Measurements from ENCODE around the gene SREBF1.

DNA sequence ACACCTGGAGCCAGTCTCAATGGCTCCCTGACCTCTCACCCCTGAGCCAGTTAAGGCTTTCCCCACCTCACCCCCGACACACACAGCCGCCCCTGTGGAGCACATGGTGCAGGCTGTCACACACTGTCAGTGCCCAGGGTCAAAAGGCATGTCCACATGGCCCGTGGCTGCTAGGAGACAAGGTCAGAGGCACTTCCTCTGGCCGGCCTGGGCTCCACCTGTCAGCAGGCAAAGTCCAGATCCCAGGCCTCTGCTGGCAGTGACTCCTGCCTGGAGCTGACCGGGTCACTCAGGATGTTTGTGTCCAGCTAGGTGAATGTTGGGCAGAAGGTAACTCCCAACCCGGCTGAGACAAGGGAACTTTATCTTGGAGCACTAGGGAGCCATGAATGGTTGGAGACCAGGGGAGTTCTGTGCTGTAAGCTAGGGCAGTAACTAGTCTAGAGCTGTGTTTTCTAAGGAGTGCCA is 6.0 kb downstream of the SREBF1 start:
- TF ChIP-seq, protein P1, sequence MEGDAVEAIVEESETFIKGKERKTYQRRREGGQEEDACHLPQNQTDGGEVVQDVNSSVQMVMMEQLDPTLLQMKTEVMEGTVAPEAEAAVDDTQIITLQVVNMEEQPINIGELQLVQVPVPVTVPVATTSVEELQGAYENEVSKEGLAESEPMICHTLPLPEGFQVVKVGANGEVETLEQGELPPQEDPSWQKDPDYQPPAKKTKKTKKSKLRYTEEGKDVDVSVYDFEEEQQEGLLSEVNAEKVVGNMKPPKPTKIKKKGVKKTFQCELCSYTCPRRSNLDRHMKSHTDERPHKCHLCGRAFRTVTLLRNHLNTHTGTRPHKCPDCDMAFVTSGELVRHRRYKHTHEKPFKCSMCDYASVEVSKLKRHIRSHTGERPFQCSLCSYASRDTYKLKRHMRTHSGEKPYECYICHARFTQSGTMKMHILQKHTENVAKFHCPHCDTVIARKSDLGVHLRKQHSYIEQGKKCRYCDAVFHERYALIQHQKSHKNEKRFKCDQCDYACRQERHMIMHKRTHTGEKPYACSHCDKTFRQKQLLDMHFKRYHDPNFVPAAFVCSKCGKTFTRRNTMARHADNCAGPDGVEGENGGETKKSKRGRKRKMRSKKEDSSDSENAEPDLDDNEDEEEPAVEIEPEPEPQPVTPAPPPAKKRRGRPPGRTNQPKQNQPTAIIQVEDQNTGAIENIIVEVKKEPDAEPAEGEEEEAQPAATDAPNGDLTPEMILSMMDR (IDR thresholded peaks at IDR 0.05) = no peak
- peak; percentile 80 for TF ChIP-seq POLR2A (IDR thresholded peaks at IDR 0.05)
